Measurements from ENCODE around the gene ZNF821.
"Not testable (repeated sequence)": the region's sequence is repeated elsewhere in the genome, so short reads cannot be mapped to it uniquely, and the experiment has no call there.

The ZNF821 gene

GRCh38 chr16:71902656-71903365 is 18.8 kb upstream of the ZNF821 start:
- DNase-seq (ENCODE audit: low read depth in 2 of 2): no peak

- DNase-seq (ENCODE audit: low read depth in 2 of 2): no peak
Observed at GRCh38 chr16:71899171-71899570, 15.2 kb upstream of the ZNF821 start.

- no peak for DNase-seq (ENCODE audit: low read depth in 2 of 2)
Observed at GRCh38 chr16:71896764-71897368, 12.9 kb upstream of the ZNF821 start.

- no peak for DNase-seq (ENCODE audit: low read depth in 2 of 2)
Observed at GRCh38 chr16:71895679-71896365, 11.8 kb upstream of the ZNF821 start.

- DNase-seq (ENCODE audit: low read depth in 2 of 2): peak; percentile 95 to 96
Observed at GRCh38 chr16:71894921-71895678, 11.1 kb upstream of the ZNF821 start, which contains the start of gene IST1. IST1 (plus strand) TSS chr16:71895531; CDS start chr16:71915641, 20,110 bp downstream.

- peak in 1 of 2 donors; percentile 20 for DNase-seq (ENCODE audit: low read depth in 2 of 2)
Observed at GRCh38 chr16:71894229-71894920, 10.4 kb upstream of the ZNF821 start.

- no peak for DNase-seq (ENCODE audit: low read depth in 2 of 2)
Observed at GRCh38 chr16:71893888-71894228, 9.9 kb upstream of the ZNF821 start.

GRCh38 chr16:71889147-71889546 is 5.2 kb upstream of the ZNF821 start:
- no peak for DNase-seq (ENCODE audit: low read depth in 2 of 2)

GRCh38 chr16:71885261-71885650 is 1.3 kb upstream of the ZNF821 start:
- DNase-seq (ENCODE audit: low read depth in 2 of 2): no peak

GRCh38 chr16:71883168-71883848 is 674 bp downstream of the ZNF821 start:
- peak; percentile 42 to 48 for DNase-seq (ENCODE audit: low read depth in 2 of 2)

- DNase-seq (ENCODE audit: low read depth in 2 of 2): peak; percentile 50 to 80
Observed at GRCh38 chr16:71882505-71883167, 1.3 kb downstream of the ZNF821 start.

- no peak for DNase-seq (ENCODE audit: low read depth in 2 of 2)
Observed at GRCh38 chr16:71880176-71880575, 3.8 kb downstream of the ZNF821 start.

- DNase-seq (ENCODE audit: low read depth in 2 of 2): no peak
Observed at GRCh38 chr16:71878911-71879310, 5.1 kb downstream of the ZNF821 start.

- no peak for DNase-seq (ENCODE audit: low read depth in 2 of 2)
Observed at GRCh38 chr16:71873199-71873598, 10.8 kb downstream of the ZNF821 start.

GRCh38 chr16:71870818-71871217 is 13.2 kb downstream of the ZNF821 start:
- DNase-seq (ENCODE audit: low read depth in 2 of 2): no peak

GRCh38 chr16:71869089-71869488 is 14.9 kb downstream of the ZNF821 start:
- no peak for DNase-seq (ENCODE audit: low read depth in 2 of 2)

GRCh38 chr16:71867939-71868338 is 16.0 kb downstream of the ZNF821 start:
- no peak for DNase-seq (ENCODE audit: low read depth in 2 of 2)

GRCh38 chr16:71867175-71867574 is 16.8 kb downstream of the ZNF821 start:
- DNase-seq (ENCODE audit: low read depth in 2 of 2): not testable (repeated sequence)

GRCh38 chr16:71865173-71865863 is 18.7 kb downstream of the ZNF821 start:
- DNase-seq (ENCODE audit: low read depth in 2 of 2): no peak

GRCh38 chr16:71863995-71864394 is 20.0 kb downstream of the ZNF821 start:
- DNase-seq (ENCODE audit: low read depth in 2 of 2): no peak
